H1 (cell line): ENCODE measurements around the gene SF3B6.

Experiments
- CTCF ChIP-seq, 3 experiments: IDR thresholded peaks; 1 replicate in 2 of 3; 2 replicates in 1 of 3; pipeline versions ENCODE4 v1.5.1 to v1.6.1; 2011; ENCODE audit warnings: low read length in 3 of 3, mild to moderate bottlenecking in 3 of 3, inconsistent platforms in 2 of 3, low read depth in 1 of 3, moderate library complexity in 1 of 3; ENCODE audit not compliant: insufficient read depth in 1 of 3; ENCODE audit errors: control extremely low read depth in 1 of 3
- EGR1 ChIP-seq: IDR thresholded peaks from 2 replicates; pipeline ENCODE4 v1.6.1; 2011; ENCODE audit warnings: low read depth, low read length, borderline replicate concordance
- FOSL1 ChIP-seq: IDR thresholded peaks from 2 replicates; pipeline ENCODE4 v1.6.1; 2011; ENCODE audit warnings: mild to moderate bottlenecking, low read depth, low read length, moderate library complexity; ENCODE audit not compliant: insufficient read depth
- POLR2A ChIP-seq, 2 experiments: IDR thresholded peaks; 1 replicate in 1 of 2; 2 replicates in 1 of 2; pipeline ENCODE4 v1.6.1; 2011; ENCODE audit warnings: low read depth in 2 of 2, low read length in 2 of 2, mild to moderate bottlenecking in 2 of 2; ENCODE audit errors: control extremely low read depth in 1 of 2
- POLR2AphosphoS5 ChIP-seq: IDR thresholded peaks from 2 replicates; pipeline ENCODE4 v1.6.1; 2011; ENCODE audit warnings: low read depth, low read length
- SIX5 ChIP-seq: IDR thresholded peaks from 2 replicates; pipeline ENCODE4 v1.6.1; 2011; ENCODE audit warnings: mild to moderate bottlenecking, low read depth, low read length
- TAF1 ChIP-seq: IDR thresholded peaks from 2 replicates; pipeline ENCODE4 v1.6.1; 2011; ENCODE audit warnings: mild to moderate bottlenecking, low read depth, low read length
- USF2 ChIP-seq: IDR thresholded peaks from 2 replicates; pipeline ENCODE4 v1.6.1; 2011; ENCODE audit warnings: low read length, improper control_type of control experiment
- YY1 ChIP-seq: IDR thresholded peaks from 2 replicates; pipeline ENCODE4 v1.6.1; 2011; ENCODE audit warnings: low read depth, mild to moderate bottlenecking, low read length

- TF ChIP-seq CTCF (IDR thresholded peaks at IDR 0.05; ENCODE audit: control extremely low read depth in 1 of 3, insufficient read depth in 1 of 3, low read depth in 1 of 3, low read length in 3 of 3), result no peak
- no peak for TF ChIP-seq USF2
- peak; percentile 49 to 88 for TF ChIP-seq POLR2A (IDR thresholded peaks at IDR 0.05; ENCODE audit: control extremely low read depth in 1 of 2, low read depth in 2 of 2, low read length in 2 of 2)
- TF ChIP-seq POLR2AphosphoS5, result peak; percentile 72
- no peak for TF ChIP-seq YY1
- TF ChIP-seq FOSL1, result no peak
- peak; percentile 73 for TF ChIP-seq SIX5
- no peak for TF ChIP-seq EGR1
- peak; percentile 93 for TF ChIP-seq TAF1
These were observed 29.0 kb downstream of the SF3B6 start, which contains the start of gene WDCP for GRCh38 chr2:24046930-24047702.
